ENCODE data around the gene DNAH11. TPM values are rescaled to one million over a fixed set of nuclear protein-coding genes. Genes with fewer than 3 reads are reported as not detected.

DNAH11 gene
- polyA plus RNA-seq, 1 experiment, result 0.59 TPM

- CTCF ChIA-PET, result no interaction called here
- TF ChIP-seq, protein P1, sequence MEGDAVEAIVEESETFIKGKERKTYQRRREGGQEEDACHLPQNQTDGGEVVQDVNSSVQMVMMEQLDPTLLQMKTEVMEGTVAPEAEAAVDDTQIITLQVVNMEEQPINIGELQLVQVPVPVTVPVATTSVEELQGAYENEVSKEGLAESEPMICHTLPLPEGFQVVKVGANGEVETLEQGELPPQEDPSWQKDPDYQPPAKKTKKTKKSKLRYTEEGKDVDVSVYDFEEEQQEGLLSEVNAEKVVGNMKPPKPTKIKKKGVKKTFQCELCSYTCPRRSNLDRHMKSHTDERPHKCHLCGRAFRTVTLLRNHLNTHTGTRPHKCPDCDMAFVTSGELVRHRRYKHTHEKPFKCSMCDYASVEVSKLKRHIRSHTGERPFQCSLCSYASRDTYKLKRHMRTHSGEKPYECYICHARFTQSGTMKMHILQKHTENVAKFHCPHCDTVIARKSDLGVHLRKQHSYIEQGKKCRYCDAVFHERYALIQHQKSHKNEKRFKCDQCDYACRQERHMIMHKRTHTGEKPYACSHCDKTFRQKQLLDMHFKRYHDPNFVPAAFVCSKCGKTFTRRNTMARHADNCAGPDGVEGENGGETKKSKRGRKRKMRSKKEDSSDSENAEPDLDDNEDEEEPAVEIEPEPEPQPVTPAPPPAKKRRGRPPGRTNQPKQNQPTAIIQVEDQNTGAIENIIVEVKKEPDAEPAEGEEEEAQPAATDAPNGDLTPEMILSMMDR (IDR thresholded peaks at IDR 0.05; ENCODE audit: insufficient read depth, low read depth, low read length), result no peak
- Histone ChIP-seq H3K27me3 (ENCODE audit: control insufficient read depth, insufficient read depth, low read length) (no peaks in the 10 kb centered on the region), H3K4me3 (ENCODE audit: low read depth, low read length) (no peak overlapping the region), H3K36me3 (ENCODE audit: control insufficient read depth, insufficient read depth, low read length) (peaks cover 7% of the 10 kb centered on the region)
- no peak for DNase-seq (ENCODE audit: low read depth)
- POLR2A ChIA-PET, result no interaction called here
Measured at GRCh38 chr7:21908746-21909145, 365.9 kb downstream of the DNAH11 start.

GRCh38 chr7:21910253-21910652 lies 367.4 kb downstream of the DNAH11 start:
- TF ChIP-seq, protein P1 (IDR thresholded peaks at IDR 0.05; ENCODE audit: insufficient read depth, low read depth, low read length), result no peak
- CTCF ChIA-PET, result no interaction called here
- POLR2A ChIA-PET, result no interaction called here
- Histone ChIP-seq H3K27me3 (ENCODE audit: control insufficient read depth, insufficient read depth, low read length) (no peaks in the 10 kb centered on the region), H3K36me3 (ENCODE audit: control insufficient read depth, insufficient read depth, low read length) (peaks cover 6% of the 10 kb centered on the region), H3K4me3 (ENCODE audit: low read depth, low read length) (no peak overlapping the region)
- no peak for DNase-seq (ENCODE audit: low read depth)

DNA sequence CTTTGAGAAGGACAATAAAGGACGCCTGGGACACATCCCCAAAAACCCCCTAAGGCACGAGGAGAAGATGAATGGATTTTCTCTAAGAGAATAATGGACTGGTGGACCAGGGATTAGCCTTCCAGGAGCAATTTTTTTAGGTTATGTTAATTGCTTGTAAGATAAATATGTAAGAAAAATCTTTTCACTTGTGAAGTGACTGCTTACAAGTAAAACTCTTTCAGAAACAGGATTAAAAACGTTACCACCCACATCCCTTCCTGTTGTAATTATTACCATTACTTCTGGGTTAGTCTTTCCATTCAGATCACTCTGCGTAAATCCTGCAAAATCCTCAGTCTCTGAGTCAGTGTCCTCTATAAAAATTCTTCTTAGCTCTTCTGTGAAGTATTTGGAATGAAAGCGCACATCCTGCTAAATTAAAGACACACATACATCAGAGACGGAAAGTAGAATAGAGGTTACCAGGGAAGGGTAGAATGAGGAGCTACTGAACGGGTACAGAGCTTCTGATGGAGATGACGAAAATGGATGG lies 368.6 kb downstream of the DNAH11 start:
- ChIA-PET POLR2A (no interaction called here), CTCF (interaction anchor here (0.8 kb wide), 1 partner anchor 12 kb away, joined by 3 read pairs; no protein-coding TSS in a partner anchor)
- Histone ChIP-seq H3K4me3 (ENCODE audit: low read depth, low read length) (no peak overlapping the region), H3K36me3 (ENCODE audit: control insufficient read depth, insufficient read depth, low read length) (peaks cover 2% of the 10 kb centered on the region; the same call in 1 of the 2 replicates), H3K27me3 (ENCODE audit: control insufficient read depth, insufficient read depth, low read length) (no peaks in the 10 kb centered on the region)
- DNase-seq (ENCODE audit: low read depth), result peak; percentile 92
- TF ChIP-seq, protein P1 (IDR thresholded peaks at IDR 0.05; ENCODE audit: insufficient read depth, low read depth, low read length), result no peak

DNA sequence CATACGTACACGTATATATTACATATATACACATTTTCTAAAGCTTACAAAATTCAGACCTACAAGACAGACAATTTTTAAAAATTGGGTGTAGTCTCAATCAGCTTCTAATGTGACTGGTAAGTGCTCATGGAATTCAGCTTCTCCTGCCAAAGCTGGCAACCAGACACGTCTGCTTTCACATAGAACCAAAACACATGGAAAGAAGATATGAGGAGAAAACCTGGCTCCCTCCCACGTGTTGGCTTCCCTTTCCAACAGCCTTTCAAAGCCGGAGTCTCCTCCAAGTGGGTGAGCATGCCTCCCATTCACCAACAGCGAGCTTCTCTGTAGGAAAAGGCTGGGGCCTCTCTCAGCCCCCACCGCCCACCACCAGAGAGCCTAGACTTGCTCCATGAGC lies 369.5 kb downstream of the DNAH11 start:
- ChIA-PET CTCF (interaction anchor here (0.8 to 2.0 kb wide), 2 partner anchors 13 kb away, joined by 3 to 6 read pairs; no protein-coding TSS in a partner anchor), POLR2A (interaction anchor here (0.7 kb wide), 1 partner anchor 1194 kb away, joined by 3 read pairs; no protein-coding TSS in a partner anchor)
- DNase-seq (ENCODE audit: low read depth), result peak; percentile 71
- Histone ChIP-seq H3K27me3 (ENCODE audit: control insufficient read depth, insufficient read depth, low read length) (no peaks in the 10 kb centered on the region), H3K36me3 (ENCODE audit: control insufficient read depth, insufficient read depth, low read length) (peaks cover 2% of the 10 kb centered on the region; the same call in 1 of the 2 replicates), H3K4me3 (ENCODE audit: low read depth, low read length) (no peak overlapping the region)
- TF ChIP-seq, protein P1 (IDR thresholded peaks at IDR 0.05; ENCODE audit: insufficient read depth, low read depth, low read length), result no peak

GRCh38 chr7:21912931-21913780 lies 370.3 kb downstream of the DNAH11 start:
- POLR2A ChIA-PET, result no interaction called here
- TF ChIP-seq, protein P1 (IDR thresholded peaks at IDR 0.05; ENCODE audit: insufficient read depth, low read depth, low read length), result no peak
- CTCF ChIA-PET, result interaction anchor here (2.0 kb wide), 1 partner anchor 12 kb away, joined by 6 read pairs; no protein-coding TSS in a partner anchor

More at GRCh38 chr7:21912931-21913780, 370.3 kb downstream of the DNAH11 start:
- Histone ChIP-seq H3K4me3 (ENCODE audit: low read depth, low read length) (no peak overlapping the region), H3K36me3 (ENCODE audit: control insufficient read depth, insufficient read depth, low read length) (no peaks in the 10 kb centered on the region), H3K27me3 (ENCODE audit: control insufficient read depth, insufficient read depth, low read length) (no peaks in the 10 kb centered on the region)
- no peak for DNase-seq (ENCODE audit: low read depth)
